Astrocyte (in vitro differentiated cells and primary cell): ENCODE data around the gene VDR. TPM values are rescaled to one million over a fixed set of nuclear protein-coding genes. Genes with fewer than 3 reads are reported as not detected.

Experiments used
- DNase-seq: peaks from one replicate; pipeline ENCODE4 v3.0.0-alpha.2; 2010; ENCODE audit warnings: low read depth
- FAIRE-seq: peaks from 2 replicates; lab custom pipeline; 2011; peaks lifted over from hg19 to GRCh38; lab: Jason Lieb, UNC
- H2AFZ ChIP-seq: 2 replicates; pipeline ENCODE4 v1.6.0; 2012; ENCODE audit warnings: low read depth, low read length, inconsistent platforms
- H3K27ac ChIP-seq: 2 replicates; pipeline ENCODE4 v1.5.1; 2011; ENCODE audit warnings: low read depth, low read length, inconsistent platforms
- H3K27me3 ChIP-seq: 2 replicates; pipeline ENCODE4 v1.6.0; 2011; ENCODE audit warnings: low read length, inconsistent platforms; ENCODE audit not compliant: insufficient read depth
- H3K36me3 ChIP-seq: 2 replicates; pipeline ENCODE4 v1.5.1; 2011; ENCODE audit warnings: low read length, inconsistent platforms; ENCODE audit not compliant: insufficient read depth
- H3K4me1 ChIP-seq: 2 replicates; pipeline ENCODE4 v1.5.1; 2011; ENCODE audit warnings: low read length, inconsistent platforms; ENCODE audit not compliant: insufficient read depth
- H3K4me2 ChIP-seq: 2 replicates; pipeline ENCODE4 v1.6.0; 2012; ENCODE audit warnings: low read length, inconsistent platforms
- H3K4me3 ChIP-seq: 2 replicates; pipeline ENCODE4 v1.5.1; 2011; ENCODE audit warnings: low read depth, mild to moderate bottlenecking, low read length, inconsistent platforms; ENCODE audit not compliant: insufficient read depth
- H3K79me2 ChIP-seq: 2 replicates; pipeline ENCODE4 v1.6.0; 2012; ENCODE audit warnings: mild to moderate bottlenecking, low read length, inconsistent platforms; ENCODE audit not compliant: insufficient read depth
- H3K9ac ChIP-seq: 2 replicates; pipeline ENCODE4 v1.6.0; 2012; ENCODE audit warnings: mild to moderate bottlenecking, low read length, inconsistent platforms
- H3K9me3 ChIP-seq: 2 replicates; pipeline ENCODE4 v1.5.1; 2012; ENCODE audit warnings: low read depth, mild to moderate bottlenecking, low read length, inconsistent platforms; ENCODE audit not compliant: insufficient read depth
- H4K20me1 ChIP-seq: 2 replicates; pipeline ENCODE4 v1.6.0; 2012; ENCODE audit warnings: low read length, inconsistent platforms; ENCODE audit not compliant: insufficient read depth
- H3K27ac Mint-ChIP-seq: one replicate; pipeline ENCODE4 v1.8.0; 2021; ENCODE audit warnings: mild to moderate bottlenecking, mixed read lengths; ENCODE audit not compliant: unreplicated experiment
- H3K27me3 Mint-ChIP-seq: one replicate; pipeline ENCODE4 v1.8.0; 2021; ENCODE audit warnings: low read depth, mixed read lengths; ENCODE audit not compliant: unreplicated experiment
- H3K36me3 Mint-ChIP-seq: one replicate; pipeline ENCODE4 v1.8.0; 2021; ENCODE audit warnings: low read depth, mixed read lengths; ENCODE audit not compliant: unreplicated experiment
- H3K4me1 Mint-ChIP-seq: one replicate; pipeline ENCODE4 v1.8.0; 2021; ENCODE audit warnings: low read depth, mixed read lengths; ENCODE audit not compliant: unreplicated experiment
- H3K4me3 Mint-ChIP-seq: one replicate; pipeline ENCODE4 v1.8.0; 2021; ENCODE audit warnings: mild to moderate bottlenecking, moderate library complexity, mixed read lengths; ENCODE audit not compliant: unreplicated experiment
- H3K9me3 Mint-ChIP-seq: one replicate; pipeline ENCODE4 v1.8.0; 2021; ENCODE audit warnings: mild to moderate bottlenecking, mixed read lengths; ENCODE audit not compliant: unreplicated experiment
- CTCF ChIP-seq: IDR thresholded peaks from 2 replicates; pipeline ENCODE4 v1.5.1; 2011; ENCODE audit warnings: low read depth, mild to moderate bottlenecking, inconsistent platforms, low read length, moderate library complexity; ENCODE audit not compliant: insufficient read depth
- EZH2 ChIP-seq: IDR thresholded peaks from 2 replicates; pipeline ENCODE4 v1.6.1; 2012; ENCODE audit warnings: mild to moderate bottlenecking, low read length, inconsistent platforms; ENCODE audit not compliant: insufficient read depth
- total RNA-seq: library from RNA; stranded (reverse); gene quantifications from 2 replicates; pipeline ENCODE4 v1.2.1, GENCODE V29; 2021

Gene VDR
- total RNA-seq, 1 donor from 2014 or later: 6.6 TPM

GRCh38 chr12:47795121-47795813 is 109.5 kb downstream of the VDR start:
- Histone ChIP-seq H4K20me1 (peaks cover 52% of the 10 kb centered on the region), H3K79me2 (peaks cover 20% of the 10 kb centered on the region), H3K4me1 (no peaks in the 10 kb centered on the region), H3K4me3 (no peak overlapping the region), H3K9me3 (no peaks in the 10 kb centered on the region), H2AFZ (no peak overlapping the region), H3K27ac (no peak overlapping the region), H3K9ac (no peak overlapping the region), H3K36me3 (peaks cover 23% of the 10 kb centered on the region), H3K4me2 (no peak overlapping the region), H3K27me3 (no peaks in the 10 kb centered on the region)
- Mint-ChIP-seq H3K4me3 (no peak overlapping the region), H3K27me3 (no peaks in the 10 kb centered on the region), H3K4me1 (no peaks in the 10 kb centered on the region), H3K36me3 (peaks cover 6% of the 10 kb centered on the region), H3K9me3 (no peaks in the 10 kb centered on the region), H3K27ac (no peak overlapping the region)
- DNase-seq: no peak
- TF ChIP-seq EZH2: no peak
- TF ChIP-seq CTCF: no peak
- no peak for FAIRE-seq

- Mint-ChIP-seq H3K4me3 (no peak overlapping the region), H3K36me3 (peaks cover 6% of the 10 kb centered on the region), H3K27ac (no peak overlapping the region), H3K27me3 (no peaks in the 10 kb centered on the region), H3K9me3 (no peaks in the 10 kb centered on the region), H3K4me1 (no peaks in the 10 kb centered on the region)
- H3K4me2 ChIP-seq: no peak overlapping the region
- no peak overlapping the region for H2AFZ ChIP-seq
- FAIRE-seq (no peak), DNase-seq (no peak)
- peaks cover 23% of the 10 kb centered on the region for H3K36me3 ChIP-seq
- H3K4me1 ChIP-seq: no peaks in the 10 kb centered on the region
- H3K9me3 ChIP-seq: no peaks in the 10 kb centered on the region
- peaks cover 52% of the 10 kb centered on the region for H4K20me1 ChIP-seq
- H3K27ac ChIP-seq: no peak overlapping the region
- no peak overlapping the region for H3K4me3 ChIP-seq
- no peak overlapping the region for H3K9ac ChIP-seq
- no peaks in the 10 kb centered on the region for H3K27me3 ChIP-seq
- TF ChIP-seq CTCF (no peak), EZH2 (no peak)
- H3K79me2 ChIP-seq: peaks cover 14% of the 10 kb centered on the region
Observed at GRCh38 chr12:47794679-47795078, 110.1 kb downstream of the VDR start.

GRCh38 chr12:47793015-47793681 is 111.6 kb downstream of the VDR start:
- no peak overlapping the region for H3K4me3 Mint-ChIP-seq
- Histone ChIP-seq H2AFZ (no peak overlapping the region), H3K36me3 (peaks cover 35% of the 10 kb centered on the region), H3K27ac (no peak overlapping the region), H3K27me3 (no peaks in the 10 kb centered on the region), H3K4me1 (no peaks in the 10 kb centered on the region), H3K4me2 (no peak overlapping the region), H4K20me1 (peaks cover 41% of the 10 kb centered on the region), H3K4me3 (no peak overlapping the region), H3K79me2 (no peaks in the 10 kb centered on the region), H3K9ac (no peak overlapping the region), H3K9me3 (no peaks in the 10 kb centered on the region)
- H3K9me3 Mint-ChIP-seq: no peaks in the 10 kb centered on the region
- no peak for TF ChIP-seq CTCF
- no peak for TF ChIP-seq EZH2
- no peaks in the 10 kb centered on the region for H3K27me3 Mint-ChIP-seq
- no peak for FAIRE-seq
- no peaks in the 10 kb centered on the region for H3K4me1 Mint-ChIP-seq
- H3K36me3 Mint-ChIP-seq: peaks cover 13% of the 10 kb centered on the region
- no peak overlapping the region for H3K27ac Mint-ChIP-seq
- DNase-seq: no peak
